GM18502 (cell line): ENCODE results near the gene CXCR3.
"Not testable (repeated sequence)": the region's sequence is repeated elsewhere in the genome, so short reads cannot be mapped to it uniquely, and the experiment has no call there.

ENCODE experiments used
- ATAC-seq: cut with Tn5 transposase; IDR thresholded peaks from one replicate; pipeline ENCODE4 v1.9.1; 2021; ENCODE audit warnings: mild to moderate bottlenecking; ENCODE audit not compliant: unreplicated experiment, poor library complexity

The CXCR3 gene

GRCh38 chrX:71615056-71615455 is 3.3 kb downstream of the CXCR3 start:
- ATAC-seq: no peak

- no peak for ATAC-seq
These were observed 6.1 kb downstream of the CXCR3 start for GRCh38 chrX:71612256-71612655.

DNA sequence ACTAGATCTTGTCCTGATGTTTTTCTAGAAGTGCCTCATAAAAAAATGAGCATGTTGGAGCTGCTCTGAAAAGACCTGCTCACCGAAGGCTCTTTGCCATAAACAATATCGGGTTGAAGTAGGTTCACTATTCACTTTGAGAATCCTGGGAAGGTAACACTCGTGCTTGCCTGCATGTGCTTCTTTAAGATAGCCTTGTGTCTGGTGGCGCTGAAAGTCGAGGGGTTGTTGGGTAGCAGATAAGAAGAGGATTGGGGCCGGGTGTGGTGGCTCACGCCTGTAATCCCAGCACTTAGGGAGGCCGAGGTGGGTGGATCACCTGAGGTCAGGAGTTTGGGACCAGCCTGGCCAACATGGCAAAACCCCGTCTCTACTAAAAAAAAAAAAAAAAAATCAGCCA is 6.6 kb downstream of the CXCR3 start:
- ATAC-seq: not testable (repeated sequence)

GRCh38 chrX:71609095-71609750 is 9.1 kb downstream of the CXCR3 start:
- ATAC-seq: no peak

DNA sequence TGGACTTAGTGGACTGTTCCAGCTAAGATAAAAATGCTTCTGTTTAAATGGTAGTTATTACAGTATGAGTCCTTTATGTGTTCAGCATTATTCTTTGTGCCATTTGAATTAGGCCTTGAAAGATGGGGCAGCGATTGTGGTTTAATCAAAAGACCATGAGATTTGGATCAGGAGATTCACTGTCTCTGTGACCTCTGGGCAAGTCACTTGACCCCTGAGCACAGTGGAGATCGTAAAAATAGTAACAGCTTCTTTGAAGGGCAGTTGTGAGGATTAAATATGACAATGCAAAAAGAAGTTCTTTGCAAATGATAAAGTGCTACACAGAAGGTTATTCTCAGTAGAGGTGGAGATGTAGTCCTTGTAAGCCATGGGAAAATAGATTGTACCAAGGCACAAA is 10.8 kb downstream of the CXCR3 start:
- ATAC-seq: no peak

DNA sequence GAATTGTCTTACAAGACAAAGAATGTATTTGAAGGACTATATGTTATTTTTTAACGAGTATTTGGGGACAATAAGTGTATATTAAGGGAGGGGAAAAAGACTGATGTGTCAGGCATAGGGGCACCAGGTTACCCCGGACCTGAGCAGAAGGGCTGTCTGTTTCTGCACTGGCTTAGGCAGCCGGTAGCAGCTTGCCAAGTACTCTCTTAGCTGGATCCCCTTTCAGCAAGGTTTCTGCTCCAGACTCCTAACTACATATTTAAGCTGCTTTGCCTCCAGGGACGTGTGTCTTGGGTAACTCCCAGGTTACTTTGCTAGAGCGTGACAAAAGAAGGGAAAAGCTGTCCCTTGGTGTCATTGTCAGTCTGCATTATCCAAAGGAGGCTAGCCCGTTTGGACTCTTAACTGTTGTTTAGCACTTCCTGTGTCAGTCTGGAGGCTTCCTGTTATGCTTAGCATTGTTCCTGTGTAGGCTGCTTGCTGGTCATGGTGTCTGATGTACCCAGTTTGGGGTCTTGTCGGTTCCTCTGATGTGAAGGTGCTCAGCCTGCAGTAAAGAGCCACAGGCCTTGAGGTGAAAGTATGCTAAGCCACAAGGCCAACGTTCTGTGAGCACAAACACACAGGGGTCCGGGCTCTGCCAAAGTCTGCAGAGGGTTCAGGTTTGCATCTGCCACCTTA is 11.6 kb downstream of the CXCR3 start:
- no peak for ATAC-seq

- ATAC-seq: no peak
These were observed 13.3 kb downstream of the CXCR3 start for GRCh38 chrX:71604796-71605568.

- no peak for ATAC-seq
These were observed 14.2 kb downstream of the CXCR3 start for GRCh38 chrX:71604141-71604540.

- ATAC-seq: no peak
These were observed 14.7 kb downstream of the CXCR3 start for GRCh38 chrX:71603618-71604017.

- no peak for ATAC-seq
These were observed 18.3 kb downstream of the CXCR3 start for GRCh38 chrX:71599965-71600364.

- not testable (repeated sequence) for ATAC-seq
These were observed 25.1 kb downstream of the CXCR3 start for GRCh38 chrX:71593210-71593609.

DNA sequence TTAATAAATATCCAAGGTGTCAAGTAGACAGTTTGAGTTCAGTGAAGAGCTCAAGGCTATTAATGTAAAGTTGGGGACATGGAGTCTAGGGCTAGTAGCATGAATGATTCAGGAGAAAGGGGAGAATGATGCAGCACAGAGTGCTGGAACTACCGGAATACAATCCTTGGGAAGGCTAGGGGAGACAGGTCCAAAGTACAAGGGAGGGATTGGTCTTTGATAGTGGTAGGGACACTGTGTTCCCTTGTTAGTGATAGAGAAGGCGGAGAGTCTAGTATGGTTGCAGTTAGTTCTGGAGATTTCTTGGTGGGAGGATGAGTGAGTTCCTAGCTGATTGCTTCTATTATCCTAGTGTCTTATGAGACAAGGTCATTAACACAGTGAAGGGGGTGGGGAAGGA is 31.4 kb downstream of the CXCR3 start:
- ATAC-seq: no peak

DNA sequence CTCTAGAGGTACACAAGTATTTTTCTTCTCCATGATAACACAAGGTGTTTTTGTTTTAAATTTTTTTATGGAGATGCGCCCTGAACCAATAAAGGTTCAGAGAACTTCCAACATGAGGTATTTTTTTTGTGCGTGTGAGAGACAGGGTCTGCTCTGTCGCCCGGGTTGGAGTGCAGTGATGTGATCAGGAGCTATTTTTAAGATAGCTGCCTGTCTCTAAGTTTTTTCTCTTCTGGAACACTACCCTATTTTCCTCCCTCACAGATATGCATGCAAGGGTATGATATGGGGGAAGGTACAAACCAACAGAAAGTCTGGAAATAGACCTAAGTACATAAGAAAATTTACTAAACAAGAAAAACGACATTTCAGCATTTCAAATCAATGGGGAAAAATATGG is 37.1 kb downstream of the CXCR3 start:
- ATAC-seq: no peak

GRCh38 chrX:71579990-71580380 is 38.3 kb downstream of the CXCR3 start:
- ATAC-seq: no peak

DNA sequence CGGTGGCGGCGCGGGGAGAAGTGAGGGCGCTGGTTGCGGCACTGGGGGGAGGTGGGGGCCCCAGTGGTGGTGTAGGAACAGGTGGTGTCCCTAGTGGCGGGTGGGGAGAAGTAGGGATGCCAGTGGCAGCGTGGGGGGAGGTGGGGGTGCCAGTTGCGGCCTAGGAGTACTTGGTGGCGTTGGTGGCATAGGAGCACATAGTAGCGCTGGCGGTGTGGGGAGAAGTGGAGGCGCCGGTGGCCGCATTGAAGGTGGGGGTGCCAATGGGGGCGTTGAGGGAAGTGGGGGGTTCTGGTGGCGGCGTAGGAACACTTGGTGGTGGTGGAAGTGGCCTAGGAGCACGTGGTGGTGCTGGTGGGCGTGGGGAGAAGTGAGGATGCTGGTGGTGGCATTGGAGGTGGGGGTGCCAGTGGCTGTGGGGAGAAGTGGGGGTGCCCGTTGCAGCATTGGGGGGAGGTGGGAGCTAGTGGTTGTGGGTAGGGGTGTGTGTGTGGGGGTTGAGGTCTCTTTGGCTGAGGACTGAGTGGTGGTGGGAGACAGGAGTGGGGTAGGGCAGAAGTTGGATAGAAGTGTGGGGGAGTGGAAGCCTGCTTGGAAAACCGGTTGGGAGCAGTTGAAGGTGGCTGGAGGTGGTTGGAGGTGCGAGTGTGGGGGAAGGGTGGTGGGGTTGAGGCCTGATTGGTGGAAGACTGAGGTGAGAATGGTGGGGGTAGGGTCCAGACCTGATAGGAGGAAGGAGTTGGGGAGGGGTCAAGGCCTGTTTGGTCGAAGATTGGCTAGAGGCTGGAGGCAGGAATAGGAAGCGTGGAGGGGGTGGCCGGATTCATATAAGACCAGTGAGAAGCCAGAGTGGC is 38.9 kb downstream of the CXCR3 start:
- ATAC-seq: no peak

GRCh38 chrX:71578253-71579135 is 39.8 kb downstream of the CXCR3 start, which contains the start of gene GCNA:
Gene GCNA, plus strand, starts transcription at chrX:71578437. Its CDS starts 2,385 bp downstream, at chrX:71580822.
- no peak for ATAC-seq

DNA sequence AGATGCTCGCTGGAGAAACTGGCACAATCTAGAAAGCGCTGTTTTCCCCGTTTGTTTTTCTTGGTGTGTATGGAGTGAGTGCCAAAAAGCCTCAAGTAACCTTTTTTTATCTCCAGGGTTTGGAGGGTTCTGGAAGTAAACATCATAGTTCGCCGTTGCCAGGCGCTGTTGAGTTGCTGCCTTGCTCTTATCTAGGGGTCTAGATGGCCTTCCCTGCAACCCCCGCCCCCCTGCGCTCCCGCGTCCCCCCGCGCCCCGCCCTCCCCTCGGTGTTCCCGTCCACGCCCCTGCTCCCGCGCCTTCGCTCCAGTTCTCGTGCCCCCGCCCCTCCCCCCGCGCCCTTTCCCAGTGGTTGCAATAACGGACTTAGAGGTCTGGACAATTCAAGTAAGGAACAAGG is 40.6 kb downstream of the CXCR3 start:
- ATAC-seq: no peak

- no peak for ATAC-seq
These were observed 44.7 kb downstream of the CXCR3 start for GRCh38 chrX:71573590-71573989.

- not testable (repeated sequence) for ATAC-seq
These were observed 46.9 kb downstream of the CXCR3 start for GRCh38 chrX:71571390-71571789.
